AG04450 (cell line): ENCODE results near the gene MXRA8. TPM values are rescaled to one million over a fixed set of nuclear protein-coding genes. Genes with fewer than 3 reads are reported as not detected.

Experiments
- CTCF ChIA-PET: fragments of 300-600, 350-600 bp; formaldehyde crosslinking; extraction: SDS; loops from one replicate; lab custom pipeline; 2022; ENCODE audit warnings: antibody characterized with exemption, inconsistent platforms; lab: Charles Lee
- POLR2A ChIA-PET: fragments of 350-600 bp; formaldehyde crosslinking; extraction: SDS; loops from one replicate; lab custom pipeline; 2021; ENCODE audit warnings: antibody characterized with exemption, inconsistent platforms; lab: Yijun Ruan, JAX
- DNase-seq: peaks from one replicate; pipeline ENCODE4 v3.0.0-alpha.2; 2011; ENCODE audit warnings: low read depth, low spot score
- H3K27ac ChIP-seq: one replicate; pipeline ENCODE4 v1.5.1; 2012; ENCODE audit warnings: low read depth, low read length, control low read depth
- H3K27me3 ChIP-seq: one replicate; pipeline ENCODE4 v1.6.0; 2012; ENCODE audit warnings: low read length; ENCODE audit not compliant: control insufficient read depth, insufficient read depth
- H3K4me3 ChIP-seq: 2 replicates; pipeline ENCODE4 v1.5.1; 2011; ENCODE audit warnings: mild to moderate bottlenecking, low read depth, low read length, control low read depth
- H3K9me3 ChIP-seq: 2 replicates; pipeline ENCODE4 v1.5.1; 2012; ENCODE audit warnings: low read length; ENCODE audit not compliant: control insufficient read depth, insufficient read depth
- polyA plus RNA-seq: library from polyadenylated mRNA; depleted of rRNA; stranded (reverse); fragments of >200 nt; gene quantifications from 2 replicates; pipeline ENCODE4 v1.2.3, GENCODE V29; 2011
- TF ChIP-seq, protein P1 (sequence below): IDR thresholded peaks from 2 replicates; pipeline ENCODE4 v1.5.1; 2011; ENCODE audit warnings: low read depth, low read length, control low read depth, inconsistent platforms

MXRA8 gene
- polyA plus RNA-seq, 1 experiment, result 186 TPM

DNA sequence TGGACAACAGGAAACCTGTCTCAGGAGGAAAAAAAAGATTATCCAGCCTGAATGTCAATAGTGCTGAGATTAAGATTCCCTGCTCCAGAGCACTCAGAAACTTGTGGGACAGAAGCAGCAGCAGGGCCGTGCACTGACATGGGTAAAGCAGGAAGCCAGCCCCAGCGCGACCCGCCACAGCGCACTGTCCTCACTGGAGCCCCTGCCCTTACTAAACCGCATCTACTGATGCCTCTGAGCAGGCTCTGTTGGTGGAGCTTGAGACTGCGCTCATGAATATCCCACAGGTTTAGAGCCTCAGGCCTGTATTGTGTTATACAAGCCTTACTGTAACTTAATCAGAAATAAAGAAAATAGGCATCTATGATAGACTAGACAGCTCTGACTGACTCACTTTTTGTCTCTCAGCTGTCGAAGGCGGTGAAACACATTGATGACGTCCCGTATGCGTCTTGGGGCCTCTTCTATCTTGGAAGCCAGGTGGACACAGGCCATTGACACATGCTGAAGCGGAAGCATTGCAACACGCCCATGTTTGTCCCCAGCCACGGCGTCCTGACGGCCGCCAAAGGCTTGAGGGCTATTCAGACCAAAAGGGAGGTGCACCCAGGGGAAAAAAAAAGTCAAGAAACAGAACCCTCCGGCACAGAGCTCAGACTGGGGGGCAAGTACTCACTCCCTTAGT, 39.6 kb upstream of the MXRA8 start:
- ChIA-PET CTCF (interaction anchor here (0.5 to 0.7 kb wide), 2 partner anchors 26 to 75 kb away, joined by 3 to 7 read pairs; no protein-coding TSS in a partner anchor), POLR2A (no interaction called here)
- TF ChIP-seq, protein P1, sequence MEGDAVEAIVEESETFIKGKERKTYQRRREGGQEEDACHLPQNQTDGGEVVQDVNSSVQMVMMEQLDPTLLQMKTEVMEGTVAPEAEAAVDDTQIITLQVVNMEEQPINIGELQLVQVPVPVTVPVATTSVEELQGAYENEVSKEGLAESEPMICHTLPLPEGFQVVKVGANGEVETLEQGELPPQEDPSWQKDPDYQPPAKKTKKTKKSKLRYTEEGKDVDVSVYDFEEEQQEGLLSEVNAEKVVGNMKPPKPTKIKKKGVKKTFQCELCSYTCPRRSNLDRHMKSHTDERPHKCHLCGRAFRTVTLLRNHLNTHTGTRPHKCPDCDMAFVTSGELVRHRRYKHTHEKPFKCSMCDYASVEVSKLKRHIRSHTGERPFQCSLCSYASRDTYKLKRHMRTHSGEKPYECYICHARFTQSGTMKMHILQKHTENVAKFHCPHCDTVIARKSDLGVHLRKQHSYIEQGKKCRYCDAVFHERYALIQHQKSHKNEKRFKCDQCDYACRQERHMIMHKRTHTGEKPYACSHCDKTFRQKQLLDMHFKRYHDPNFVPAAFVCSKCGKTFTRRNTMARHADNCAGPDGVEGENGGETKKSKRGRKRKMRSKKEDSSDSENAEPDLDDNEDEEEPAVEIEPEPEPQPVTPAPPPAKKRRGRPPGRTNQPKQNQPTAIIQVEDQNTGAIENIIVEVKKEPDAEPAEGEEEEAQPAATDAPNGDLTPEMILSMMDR, result no peak
- Histone ChIP-seq H3K4me3 (peak overlapping the region; percentile 96), H3K27me3 (no peaks in the 10 kb centered on the region), H3K9me3 (no peaks in the 10 kb centered on the region; the same call in 1 of the 2 replicates), H3K27ac (no peak overlapping the region)
- DNase-seq, result no peak

DNA sequence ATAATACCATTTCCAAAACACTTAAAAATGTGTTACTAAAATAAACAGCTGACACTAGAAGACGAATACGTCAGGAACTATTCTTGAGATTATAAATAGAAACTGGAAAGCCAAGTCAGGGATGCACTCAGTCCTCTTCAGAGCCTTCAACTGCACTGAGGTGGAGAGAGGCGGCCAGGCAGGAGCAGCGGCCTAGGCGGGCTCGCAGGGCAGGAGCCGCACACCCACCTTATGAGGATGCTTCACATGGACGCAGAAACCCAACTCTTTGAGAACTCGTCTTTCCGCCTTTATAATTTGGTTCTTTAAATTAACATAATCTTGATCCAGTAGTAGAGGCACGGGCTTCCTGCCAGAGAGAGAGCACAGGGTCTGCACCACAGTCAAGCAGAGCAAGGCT, 36.8 kb upstream of the MXRA8 start:
- POLR2A ChIA-PET, result no interaction called here
- CTCF ChIA-PET, result interaction anchor here (1.4 kb wide), 1 partner anchor 24 kb away, joined by 5 read pairs; no protein-coding TSS in a partner anchor
- Histone ChIP-seq H3K9me3 (no peaks in the 10 kb centered on the region; the same call in 1 of the 2 replicates), H3K27ac (no peak overlapping the region), H3K27me3 (no peaks in the 10 kb centered on the region), H3K4me3 (no peak overlapping the region)
- TF ChIP-seq, protein P1, result no peak
- no peak for DNase-seq

DNA sequence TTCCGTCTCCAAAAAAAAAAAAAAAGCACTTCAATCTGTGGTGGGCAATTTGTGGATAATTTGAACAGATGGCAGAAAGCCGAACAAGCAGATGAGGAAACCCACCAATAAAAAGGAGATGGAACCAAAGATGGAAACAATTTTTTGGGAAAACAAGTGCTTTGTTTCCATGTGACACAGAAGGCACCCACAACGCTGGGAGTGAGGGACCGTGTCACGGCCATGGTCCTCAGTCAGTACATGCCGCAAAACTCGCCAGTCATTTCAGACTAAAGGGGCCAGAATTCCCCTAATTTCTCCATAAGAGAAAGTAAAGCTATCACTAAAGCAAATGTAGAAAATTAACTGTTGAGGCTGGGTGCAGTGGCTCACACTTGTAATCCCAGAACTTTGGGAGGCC, 35.8 kb upstream of the MXRA8 start:
- H3K9me3 ChIP-seq, result no peaks in the 10 kb centered on the region; the same call in 1 of the 2 replicates
- TF ChIP-seq, protein P1, result no peak
- ChIA-PET CTCF (interaction anchor here (1.4 kb wide), 1 partner anchor 22 kb away, joined by 5 read pairs; no protein-coding TSS in a partner anchor), POLR2A (no interaction called here)
- no peaks in the 10 kb centered on the region for H3K27me3 ChIP-seq
- H3K27ac ChIP-seq, result no peak overlapping the region
- no peak overlapping the region for H3K4me3 ChIP-seq
- DNase-seq, result no peak

DNA sequence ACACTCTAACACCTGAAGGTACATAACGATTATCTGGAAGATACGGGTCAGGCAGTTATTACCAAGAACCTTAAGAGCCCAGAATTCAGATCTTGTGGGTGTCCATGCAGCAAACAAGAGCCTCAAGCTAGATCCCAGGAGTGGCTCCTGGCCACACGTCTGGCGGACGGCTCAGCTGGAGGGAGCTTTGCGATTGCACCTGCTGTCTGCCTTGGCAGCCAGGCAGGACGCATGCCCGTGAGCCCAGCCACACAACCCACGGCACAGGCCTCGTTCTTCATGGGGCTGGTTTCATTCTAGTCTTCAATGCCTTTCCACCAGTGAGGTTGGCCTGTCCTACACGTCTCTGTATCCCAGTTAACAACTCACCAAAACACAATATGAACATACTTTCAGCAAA, 35.1 kb upstream of the MXRA8 start:
- Histone ChIP-seq H3K27ac (no peak overlapping the region), H3K27me3 (no peaks in the 10 kb centered on the region), H3K9me3 (no peaks in the 10 kb centered on the region; the same call in 1 of the 2 replicates), H3K4me3 (no peak overlapping the region)
- DNase-seq, result no peak
- TF ChIP-seq, protein P1, result no peak
- ChIA-PET CTCF (no interaction called here), POLR2A (no interaction called here)

DNA sequence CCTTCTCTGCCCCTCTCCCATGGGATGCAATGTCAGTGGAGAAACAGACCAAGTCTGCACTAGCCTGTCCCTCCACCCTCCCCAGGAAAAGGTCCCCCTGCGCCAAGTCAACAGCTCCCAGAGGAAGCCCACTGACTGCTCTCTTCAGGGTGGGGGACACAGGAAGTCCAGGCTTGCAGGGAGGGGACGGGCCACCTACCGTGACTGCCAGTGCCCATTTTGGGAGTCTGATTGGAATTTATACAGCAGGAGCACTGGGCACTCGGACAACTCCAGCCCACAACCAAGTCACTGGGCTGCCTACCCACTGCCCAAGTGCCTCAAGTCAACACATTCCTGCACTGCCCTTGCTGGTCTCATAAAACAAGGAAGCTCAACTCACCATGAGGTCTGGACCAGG, 34.7 kb upstream of the MXRA8 start:
- CTCF ChIA-PET, result no interaction called here
- TF ChIP-seq, protein P1, result no peak
- no peak for DNase-seq
- POLR2A ChIA-PET, result no interaction called here
- Histone ChIP-seq H3K27me3 (no peaks in the 10 kb centered on the region), H3K9me3 (no peaks in the 10 kb centered on the region; the same call in 1 of the 2 replicates), H3K4me3 (no peak overlapping the region), H3K27ac (no peak overlapping the region)
